GM19193 (cell line): Measurements from ENCODE around the gene PLAAT1.

ENCODE experiments used
- POLR2A ChIP-seq: IDR thresholded peaks from 4 replicates; pipeline ENCODE4 v1.6.1; 2011; ENCODE audit not compliant: insufficient read depth, insufficient read length; ENCODE audit errors: extremely low read depth

Gene PLAAT1

GRCh38 chr3:193313061-193313958 lies 72.3 kb downstream of the PLAAT1 start:
- TF ChIP-seq POLR2A = no peak

- no peak for TF ChIP-seq POLR2A
These were observed 73.1 kb downstream of the PLAAT1 start for GRCh38 chr3:193314161-193314560.

- TF ChIP-seq POLR2A = no peak
These were observed 76.8 kb downstream of the PLAAT1 start for GRCh38 chr3:193317682-193318300.
